Skeletal muscle tissue (tissue), 4 donors: Measurements from ENCODE around the gene TBATA. TPM values are rescaled to one million over a fixed set of nuclear protein-coding genes. Genes with fewer than 3 reads are reported as not detected.

Source experiments
- H3K27ac ChIP-seq: one replicate; pipeline ENCODE4 v1.7.0; 2013; ENCODE audit warnings: mild to moderate bottlenecking, low read depth, low read length, inconsistent platforms
- H3K27me3 ChIP-seq, 3 donors: one replicate each; pipeline ENCODE4 v1.7.0; 2013; ENCODE audit warnings: low read length in 3 of 3; ENCODE audit not compliant: control insufficient read depth in 3 of 3, insufficient read depth in 3 of 3
- H3K36me3 ChIP-seq, 3 donors: one replicate each; pipeline ENCODE4 v1.7.0; 2013; ENCODE audit warnings: low read length in 3 of 3; ENCODE audit not compliant: control insufficient read depth in 3 of 3, insufficient read depth in 3 of 3
- H3K4me1 ChIP-seq, 3 donors: one replicate each; pipeline ENCODE4 v1.7.0; 2013; ENCODE audit warnings: low read length in 3 of 3, mild to moderate bottlenecking in 3 of 3; ENCODE audit not compliant: control insufficient read depth in 3 of 3, insufficient read depth in 3 of 3
- H3K4me3 ChIP-seq, 3 donors: one replicate each; pipeline ENCODE4 v1.7.0; 2013; ENCODE audit warnings: low read length in 3 of 3
- H3K9ac ChIP-seq, 3 donors: one replicate each; pipeline ENCODE4 v1.7.0; 2013; ENCODE audit warnings: low read length in 3 of 3, mild to moderate bottlenecking in 3 of 3, moderate library complexity in 2 of 3, low read depth in 1 of 3
- H3K9me3 ChIP-seq, 3 donors: one replicate each; pipeline ENCODE4 v1.7.0; 2013; ENCODE audit warnings: low read length in 3 of 3; ENCODE audit not compliant: control insufficient read depth in 3 of 3
- total RNA-seq: library from RNA; depleted of rRNA; stranded (reverse); fragments of >200 nt; gene quantifications from one replicate; pipeline ENCODE4 v1.2.3, GENCODE V29; 2014
- donor health status: Osteomylitis.

Gene TBATA
- total RNA-seq, 1 donor from 2014 or later, result not detected

- no peak overlapping the region for H3K27ac ChIP-seq
- peaks cover 0 to 2% (median 0%) of the 10 kb centered on the region in 3 donors for H3K9me3 ChIP-seq
- H3K4me1 ChIP-seq, result peaks cover 13 to 24% (median 24%) of the 10 kb centered on the region in 3 donors
- no peak overlapping the region for H3K9ac ChIP-seq
- no peaks in the 10 kb centered on the region for H3K27me3 ChIP-seq
- no peak overlapping the region for H3K4me3 ChIP-seq
- no peaks in the 10 kb centered on the region for H3K36me3 ChIP-seq
Measured at GRCh38 chr10:70747192-70747965, 37.8 kb downstream of the TBATA start.

- Histone ChIP-seq H3K4me1 (peaks cover 24 to 30% (median 25%) of the 10 kb centered on the region in 3 donors), H3K27ac (no peak overlapping the region), H3K27me3 (no peaks in the 10 kb centered on the region), H3K36me3 (no peaks in the 10 kb centered on the region), H3K9ac (no peak overlapping the region), H3K4me3 (no peak overlapping the region), H3K9me3 (peaks cover 0 to 2% (median 0%) of the 10 kb centered on the region in 3 donors)
Measured at GRCh38 chr10:70745555-70745954, 39.6 kb downstream of the TBATA start.

- Histone ChIP-seq H3K4me3 (no peak overlapping the region), H3K4me1 (peaks cover 24 to 30% (median 25%) of the 10 kb centered on the region in 3 donors), H3K36me3 (no peaks in the 10 kb centered on the region), H3K9me3 (peaks cover 0 to 2% (median 0%) of the 10 kb centered on the region in 3 donors), H3K9ac (no peak overlapping the region), H3K27ac (no peak overlapping the region), H3K27me3 (no peaks in the 10 kb centered on the region)
Measured at GRCh38 chr10:70744617-70745143, 40.5 kb downstream of the TBATA start.

GRCh38 chr10:70743879-70744278 lies 41.3 kb downstream of the TBATA start:
- H3K4me3 ChIP-seq, result no peak overlapping the region
- H3K36me3 ChIP-seq, result no peaks in the 10 kb centered on the region
- H3K9me3 ChIP-seq, result peaks cover 0 to 2% (median 0%) of the 10 kb centered on the region in 3 donors
- H3K9ac ChIP-seq, result no peak overlapping the region
- peaks cover 24 to 30% (median 25%) of the 10 kb centered on the region in 3 donors for H3K4me1 ChIP-seq
- no peaks in the 10 kb centered on the region for H3K27me3 ChIP-seq
- no peak overlapping the region for H3K27ac ChIP-seq

GRCh38 chr10:70743430-70743788 lies 41.8 kb downstream of the TBATA start:
- Histone ChIP-seq H3K4me1 (peaks cover 24 to 30% (median 25%) of the 10 kb centered on the region in 3 donors), H3K27me3 (no peaks in the 10 kb centered on the region)

GRCh38 chr10:70742537-70743429 lies 42.4 kb downstream of the TBATA start:
- H3K27me3 ChIP-seq, result no peaks in the 10 kb centered on the region
- no peak overlapping the region for H3K4me3 ChIP-seq
- H3K27ac ChIP-seq, result peak overlapping the region; percentile 36
- H3K9me3 ChIP-seq, result peaks cover 0 to 2% (median 0%) of the 10 kb centered on the region in 3 donors
- H3K9ac ChIP-seq, result no peak overlapping the region
- H3K36me3 ChIP-seq, result no peaks in the 10 kb centered on the region
- H3K4me1 ChIP-seq, result peaks cover 24 to 30% (median 25%) of the 10 kb centered on the region in 3 donors

More at GRCh38 chr10:70743430-70743788, 41.8 kb downstream of the TBATA start:
- peaks cover 0 to 2% (median 0%) of the 10 kb centered on the region in 3 donors for H3K9me3 ChIP-seq
- H3K36me3 ChIP-seq, result no peaks in the 10 kb centered on the region
- H3K9ac ChIP-seq, result no peak overlapping the region
- no peak overlapping the region for H3K27ac ChIP-seq
- H3K4me3 ChIP-seq, result no peak overlapping the region

- Histone ChIP-seq H3K27ac (no peak overlapping the region), H3K4me3 (no peak overlapping the region), H3K4me1 (peaks cover 10 to 19% (median 16%) of the 10 kb centered on the region in 3 donors), H3K9me3 (peaks cover 0 to 2% (median 0%) of the 10 kb centered on the region in 3 donors), H3K9ac (no peak overlapping the region), H3K27me3 (no peaks in the 10 kb centered on the region), H3K36me3 (no peaks in the 10 kb centered on the region)
Measured at GRCh38 chr10:70740406-70741288, 44.5 kb downstream of the TBATA start.

- H3K36me3 ChIP-seq, result no peaks in the 10 kb centered on the region
- H3K4me1 ChIP-seq, result peaks cover 10 to 19% (median 16%) of the 10 kb centered on the region in 3 donors
- no peak overlapping the region for H3K4me3 ChIP-seq
- H3K9ac ChIP-seq, result no peak overlapping the region
- H3K27ac ChIP-seq, result no peak overlapping the region
- no peaks in the 10 kb centered on the region for H3K9me3 ChIP-seq
- H3K27me3 ChIP-seq, result no peaks in the 10 kb centered on the region
Measured at GRCh38 chr10:70738761-70739121, 46.4 kb downstream of the TBATA start.

GRCh38 chr10:70738006-70738760 lies 47.0 kb downstream of the TBATA start:
- Histone ChIP-seq H3K4me1 (peaks cover 6 to 19% (median 12%) of the 10 kb centered on the region in 3 donors), H3K27me3 (no peaks in the 10 kb centered on the region), H3K27ac (no peak overlapping the region), H3K9me3 (no peaks in the 10 kb centered on the region), H3K4me3 (no peak overlapping the region), H3K9ac (no peak overlapping the region), H3K36me3 (no peaks in the 10 kb centered on the region)
